NCI-H510A (cell line): ENCODE measurements around the gene ATAD1.
"Not testable (repeated sequence)": the region's sequence is repeated elsewhere in the genome, so short reads cannot be mapped to it uniquely, and the experiment has no call there.

ENCODE experiments used
- DNase-seq: peaks from one replicate; lab custom pipeline; 2025; lab: John Stamatoyannopoulos, UW

ATAD1 gene

DNA sequence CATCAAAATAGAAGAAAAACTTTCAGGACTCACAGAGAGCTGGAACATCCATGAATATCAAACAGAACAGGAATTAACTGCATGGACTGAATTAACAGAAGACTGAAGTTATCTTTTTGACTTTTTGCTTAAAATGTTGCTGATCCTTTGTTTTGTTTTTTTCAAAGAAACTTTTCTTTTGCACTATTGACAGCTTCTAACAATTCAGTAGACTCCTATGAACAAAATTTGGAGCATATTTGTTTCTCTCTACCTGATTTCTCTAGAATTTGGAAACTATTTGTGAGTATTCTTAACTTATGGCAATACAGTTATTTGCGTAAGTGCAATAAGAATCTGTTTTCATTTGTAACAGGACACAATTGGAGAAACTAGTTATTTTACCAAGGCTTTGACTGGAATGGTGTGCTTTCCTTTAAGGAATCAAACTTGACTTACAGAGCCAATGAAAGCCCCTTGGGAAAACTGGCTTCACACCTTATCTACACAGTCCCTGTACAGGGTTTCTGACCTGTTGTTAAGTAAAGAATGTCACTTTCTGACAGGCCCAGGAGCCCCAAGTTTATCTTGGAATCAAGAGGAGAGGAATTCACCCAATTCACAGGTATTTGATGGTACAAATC lies 16.1 kb downstream of the ATAD1 start:
- DNase-seq = not testable (repeated sequence)

DNA sequence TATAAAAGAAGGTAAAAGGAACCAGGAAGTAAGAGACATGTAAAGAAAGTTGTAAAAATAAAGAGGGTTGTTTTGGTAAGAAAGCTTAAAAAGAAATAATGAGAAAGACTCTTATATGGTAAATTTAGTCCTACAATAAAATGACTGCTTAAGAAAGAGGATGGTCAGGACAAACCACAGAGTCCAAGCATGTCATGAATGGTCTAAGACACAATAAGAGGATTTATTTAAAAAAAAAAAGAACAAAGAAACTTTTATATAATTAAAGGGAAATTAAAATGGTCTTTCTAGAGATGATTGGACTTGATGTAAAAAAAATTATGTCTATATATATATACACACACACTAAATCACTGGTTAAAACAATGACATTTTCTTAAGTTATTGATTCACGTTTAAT lies 18.2 kb downstream of the ATAD1 start:
- DNase-seq = no peak

DNA sequence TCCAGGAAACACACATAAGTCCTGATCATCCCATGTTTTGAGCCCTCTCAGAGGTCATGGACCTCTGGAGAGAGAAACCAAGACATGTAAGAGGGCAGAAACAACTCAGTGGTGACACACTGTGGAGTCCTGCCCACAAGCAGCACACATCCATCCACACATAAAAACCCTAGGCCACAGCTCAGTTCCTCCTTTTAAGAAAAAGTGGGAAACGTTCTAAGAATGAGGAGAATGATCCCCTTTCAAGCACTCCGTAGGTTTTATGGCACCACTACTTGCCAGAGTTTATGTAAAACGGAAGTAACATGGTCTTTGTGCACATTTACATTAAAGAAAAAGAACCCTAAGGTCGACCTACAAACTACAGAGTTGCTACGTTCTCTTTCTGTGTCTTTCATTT lies 19.9 kb downstream of the ATAD1 start:
- DNase-seq = no peak

DNA sequence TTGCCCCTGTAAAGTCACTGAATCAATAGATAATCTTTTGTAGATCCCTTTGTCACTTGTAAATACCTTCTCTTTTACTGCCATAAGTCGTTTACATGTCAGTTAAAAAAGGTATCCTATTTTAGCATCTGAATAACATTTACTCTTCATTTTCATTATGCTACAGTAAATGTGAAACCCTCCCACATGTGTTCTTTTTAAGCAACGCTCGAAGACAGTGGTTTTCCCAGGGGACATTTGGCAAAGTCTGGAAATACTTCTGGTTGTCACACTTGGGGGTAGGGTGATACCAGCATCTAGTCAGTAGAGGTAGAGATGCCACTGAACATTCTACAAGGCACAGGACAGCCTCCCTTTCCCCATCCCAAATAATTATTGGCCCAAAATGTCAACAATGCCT lies 23.7 kb downstream of the ATAD1 start:
- no peak for DNase-seq

DNA sequence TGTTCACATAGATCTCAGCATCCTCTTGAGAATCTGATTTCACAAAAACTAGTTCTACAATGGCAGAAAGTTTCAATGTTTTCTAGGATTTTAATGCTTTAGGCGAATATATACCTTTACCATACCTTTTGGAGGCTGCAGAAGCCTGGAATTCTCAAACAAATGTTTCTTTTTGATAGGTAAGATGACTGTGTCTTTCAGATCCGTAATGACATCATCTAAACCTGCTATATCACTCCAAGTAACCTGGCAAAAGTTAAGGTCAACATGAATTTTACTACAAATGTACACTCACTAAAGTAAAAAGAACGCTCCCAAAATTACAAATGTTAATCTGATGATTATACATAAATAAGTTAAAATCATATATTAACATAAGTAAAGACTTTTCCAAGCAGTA lies 27.8 kb downstream of the ATAD1 start:
- DNase-seq = no peak

DNA sequence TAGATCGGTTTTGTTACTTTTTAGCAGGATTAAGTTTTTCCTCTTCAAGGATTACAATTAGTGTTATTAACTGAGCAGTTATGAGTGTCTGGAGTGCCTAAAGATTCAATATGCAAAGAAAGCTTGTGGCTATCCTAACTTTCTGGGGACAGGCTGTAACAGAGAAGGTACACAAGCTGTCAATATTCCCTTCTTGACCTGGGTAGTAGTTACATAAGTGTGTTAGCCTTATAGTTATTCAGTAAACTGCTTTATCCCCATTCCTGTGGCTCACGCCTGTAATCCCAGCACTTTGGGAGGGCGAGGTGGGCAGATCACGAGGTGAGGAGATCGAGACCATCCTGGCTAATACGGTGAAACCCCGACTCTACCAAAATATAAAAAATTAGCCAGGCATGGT lies 31.6 kb downstream of the ATAD1 start:
- DNase-seq = no peak

DNA sequence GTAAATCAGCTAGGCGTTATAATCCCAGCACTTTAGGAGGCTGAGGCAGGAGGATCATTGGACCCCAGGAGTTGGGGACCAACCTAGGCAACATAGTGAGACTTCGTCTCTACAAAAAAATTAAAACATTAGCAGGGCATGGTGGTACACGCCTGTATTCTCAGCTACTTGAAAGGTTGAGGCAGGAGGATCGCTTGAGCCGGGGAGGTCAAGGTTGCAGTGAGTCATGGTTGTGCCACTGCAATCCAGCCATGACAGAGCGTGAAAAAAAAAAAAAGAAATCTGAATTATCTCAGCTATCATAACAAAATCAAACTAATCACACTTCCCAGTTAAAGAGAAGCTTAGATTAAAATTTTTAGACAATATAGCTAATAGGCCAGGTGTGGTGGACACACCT lies 35.3 kb downstream of the ATAD1 start:
- DNase-seq = no peak

DNA sequence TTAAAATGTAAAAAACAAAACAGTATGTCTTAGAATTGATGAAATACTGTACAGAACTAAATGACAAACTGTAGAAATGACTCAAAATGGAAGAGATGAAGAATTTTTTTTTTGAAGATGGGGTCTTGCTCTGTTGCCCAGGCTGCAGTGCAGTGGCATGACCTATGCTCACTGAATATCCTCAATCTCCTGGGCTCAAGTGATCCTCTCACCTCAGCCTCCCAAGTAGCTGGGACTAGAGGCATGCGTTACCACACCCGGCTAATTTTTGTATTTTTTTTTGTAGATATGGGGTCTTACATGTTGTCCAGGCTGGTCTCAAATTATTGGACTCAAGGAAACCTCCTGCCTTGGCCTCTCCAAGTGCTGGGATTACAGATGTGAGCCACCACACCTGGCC lies 36.5 kb downstream of the ATAD1 start:
- DNase-seq = no peak

DNA sequence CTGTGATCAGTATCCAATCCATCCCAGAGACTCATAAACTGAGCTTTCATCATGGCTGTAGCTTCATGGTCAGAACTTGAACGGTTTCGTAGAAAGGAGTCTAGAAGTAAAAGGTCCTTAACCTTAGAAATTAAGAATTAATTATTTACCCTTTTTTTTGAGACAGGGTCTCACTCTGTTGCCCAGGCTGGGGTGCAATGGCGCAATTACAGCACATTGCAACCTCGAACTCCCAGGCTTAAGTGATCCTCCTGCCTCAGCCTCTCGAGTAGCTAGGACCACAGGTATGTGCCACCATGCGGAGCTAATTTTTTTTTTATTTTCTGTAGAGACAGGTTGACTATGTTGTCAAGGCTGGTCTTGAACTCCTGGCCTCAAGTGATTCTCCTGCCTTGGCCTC lies 41.7 kb downstream of the ATAD1 start:
- DNase-seq = no peak

DNA sequence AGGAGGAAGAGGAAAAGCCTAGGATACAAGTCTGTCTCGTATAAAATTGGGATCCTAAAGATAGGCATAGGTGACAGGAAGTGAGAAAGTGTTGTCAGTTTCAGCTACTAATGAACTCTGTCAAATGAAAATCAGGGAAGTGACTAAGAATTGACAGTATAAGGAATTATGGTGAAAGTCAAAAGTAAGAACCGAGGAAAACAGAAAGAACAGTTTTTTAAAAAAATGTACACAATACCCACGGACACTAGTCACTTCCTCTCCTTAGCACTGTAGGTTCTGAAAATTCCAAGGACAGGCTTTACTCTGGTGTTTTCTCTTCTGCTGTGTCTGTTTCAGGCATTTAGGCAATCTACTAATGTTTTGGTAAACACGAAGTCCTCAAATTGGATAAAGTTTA lies 42.3 kb downstream of the ATAD1 start:
- DNase-seq = no peak

DNA sequence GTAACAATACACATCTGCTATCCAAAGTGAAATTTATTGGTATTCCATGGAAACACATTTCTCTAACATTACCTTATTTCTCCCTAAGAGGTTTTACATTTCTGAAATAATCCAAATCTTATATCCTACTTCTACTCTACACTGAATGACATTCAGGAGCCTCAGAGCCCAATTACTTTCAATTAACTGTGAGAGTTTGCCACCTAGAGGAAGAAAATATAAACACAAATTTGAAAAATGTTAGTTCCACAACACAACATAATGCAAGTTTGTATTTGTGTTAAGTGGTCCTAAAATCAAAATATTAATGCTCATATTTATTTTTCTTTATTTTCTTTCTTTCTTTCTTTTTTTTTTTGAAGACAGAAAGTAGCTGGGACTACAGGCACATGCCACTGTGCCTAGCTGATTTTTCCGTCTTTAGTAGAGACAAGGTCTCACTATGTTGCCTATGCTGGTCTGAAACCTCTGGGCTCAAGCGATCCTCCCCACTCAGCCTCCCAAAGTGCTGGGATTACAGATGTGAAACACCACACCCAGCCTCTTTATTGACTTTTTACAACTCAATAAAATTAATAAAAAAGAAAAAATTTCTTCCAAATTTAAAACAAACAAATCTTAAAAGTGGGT lies 46.0 kb downstream of the ATAD1 start:
- no peak for DNase-seq

DNA sequence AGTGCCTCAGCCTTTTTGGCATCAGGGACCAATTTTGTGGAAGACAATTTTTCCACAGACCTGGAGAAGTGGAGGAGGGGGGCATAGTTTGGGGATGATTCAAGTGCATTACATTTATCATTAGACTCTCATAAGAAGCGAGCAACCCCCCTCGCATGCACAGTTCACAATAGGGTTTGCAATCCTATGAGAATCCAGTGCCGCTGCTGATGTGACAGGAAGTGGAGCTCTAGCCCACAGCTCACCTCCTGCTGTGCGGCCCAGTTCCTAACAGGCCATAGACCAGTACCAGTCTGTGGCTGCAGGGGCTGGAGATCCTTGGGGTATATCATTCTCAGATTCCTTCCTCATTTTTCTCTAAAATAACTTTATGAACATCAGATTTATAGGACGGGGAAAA lies 50.8 kb downstream of the ATAD1 start:
- no peak for DNase-seq

DNA sequence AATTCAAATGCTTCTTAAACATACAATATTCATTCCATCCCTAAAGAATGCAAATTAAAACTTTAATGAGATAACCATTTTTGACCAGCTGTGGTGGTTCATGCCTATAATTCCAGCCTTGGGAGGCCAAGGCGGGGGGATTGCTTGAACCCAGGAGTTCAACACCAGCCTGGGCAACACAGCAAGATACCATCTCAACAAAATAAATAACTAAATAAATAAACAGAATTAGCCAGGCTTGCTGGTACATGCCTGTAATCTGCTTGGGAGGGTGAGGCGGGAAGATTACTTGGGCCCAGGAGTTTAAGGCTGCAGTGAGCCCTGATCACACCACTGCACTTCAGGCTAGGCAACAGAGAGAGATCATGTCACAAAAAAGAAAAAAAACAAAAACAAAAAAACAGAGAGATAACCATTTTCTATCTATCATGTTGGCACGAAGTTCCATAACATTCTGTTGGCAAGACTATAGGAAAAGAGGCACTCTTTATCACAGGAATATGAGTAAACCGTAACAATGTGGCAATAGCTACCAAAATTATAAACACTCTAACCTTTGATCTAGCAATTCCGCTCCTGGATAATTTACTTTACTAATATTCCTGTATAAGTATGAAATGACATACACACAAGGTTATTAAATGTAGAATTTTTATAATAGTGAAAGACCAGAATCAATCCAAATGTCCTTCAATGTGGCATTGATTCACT lies 52.2 kb downstream of the ATAD1 start:
- no peak for DNase-seq

DNA sequence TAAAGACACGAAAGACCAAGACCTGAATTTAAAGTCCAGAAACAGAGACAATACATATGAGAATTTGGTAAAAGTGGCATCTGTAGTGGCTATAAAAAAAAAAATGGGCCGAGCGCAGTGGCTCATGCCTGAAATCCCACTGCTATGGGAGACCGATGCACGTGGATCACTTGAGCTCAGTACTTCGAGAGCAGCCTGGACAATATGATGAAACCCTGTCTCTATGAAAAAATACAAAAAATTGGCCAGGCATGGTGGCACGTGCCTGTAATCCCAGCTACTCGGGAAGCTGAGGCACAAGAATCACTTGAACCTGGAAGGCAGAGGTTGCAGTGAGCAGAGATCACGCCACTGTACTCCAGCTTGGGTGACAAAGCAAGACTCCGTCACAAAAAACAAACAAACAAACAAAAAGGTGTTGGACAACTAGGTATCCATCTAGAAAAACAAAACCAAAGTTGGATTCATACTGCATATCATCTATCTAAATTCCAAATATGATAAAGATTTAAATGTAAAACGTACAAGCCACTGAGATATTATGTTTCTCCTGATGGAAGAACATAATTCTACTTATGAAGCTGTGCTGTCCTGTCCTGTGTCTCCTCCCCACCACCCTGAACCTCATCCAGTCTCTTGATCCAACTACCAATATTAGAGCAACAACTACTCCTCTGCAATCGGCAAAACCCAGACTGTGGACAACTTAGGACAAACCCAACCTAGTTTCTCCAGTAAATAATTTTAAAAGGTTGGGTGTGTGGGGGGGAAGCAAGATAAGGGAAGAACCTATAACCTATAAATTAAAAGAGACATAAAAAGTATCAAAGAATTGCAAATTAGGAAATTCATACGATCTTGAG lies 53.7 kb downstream of the ATAD1 start:
- DNase-seq = no peak

DNA sequence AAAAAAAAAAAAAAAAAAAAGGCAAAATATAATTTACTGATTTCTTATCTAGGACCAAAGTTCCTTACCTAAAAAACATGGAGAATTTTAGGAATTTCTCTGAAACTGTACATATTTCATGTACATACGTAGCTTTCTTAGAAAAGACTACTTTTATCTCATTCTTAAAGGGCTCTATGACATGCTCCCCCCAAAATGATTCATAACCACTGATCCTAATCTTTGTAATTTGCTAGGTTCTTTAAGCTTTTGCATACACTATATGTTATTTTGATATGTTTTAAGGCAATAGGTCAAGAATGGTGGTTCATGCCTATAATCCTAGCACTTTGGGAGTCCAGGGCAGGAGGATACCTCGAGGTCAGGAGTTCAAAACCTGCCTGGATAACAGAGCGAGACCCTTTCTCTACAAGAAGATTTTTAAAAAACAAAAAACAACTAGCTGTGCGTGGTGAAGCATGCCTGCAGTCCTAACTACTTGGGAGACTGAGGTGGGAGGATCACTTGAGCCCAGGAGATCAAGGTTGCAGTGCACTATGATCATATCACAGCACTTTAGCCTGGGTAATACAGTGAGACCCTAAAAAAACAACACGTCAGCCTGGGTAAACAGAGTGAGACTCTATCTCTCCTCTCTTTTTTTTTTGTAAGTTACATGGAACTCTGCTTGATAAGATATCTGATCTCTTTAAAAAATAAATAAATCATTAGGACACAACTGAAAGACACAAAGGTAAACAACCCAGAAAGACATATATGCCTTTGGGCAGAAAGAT lies 54.8 kb downstream of the ATAD1 start:
- DNase-seq = no peak

DNA sequence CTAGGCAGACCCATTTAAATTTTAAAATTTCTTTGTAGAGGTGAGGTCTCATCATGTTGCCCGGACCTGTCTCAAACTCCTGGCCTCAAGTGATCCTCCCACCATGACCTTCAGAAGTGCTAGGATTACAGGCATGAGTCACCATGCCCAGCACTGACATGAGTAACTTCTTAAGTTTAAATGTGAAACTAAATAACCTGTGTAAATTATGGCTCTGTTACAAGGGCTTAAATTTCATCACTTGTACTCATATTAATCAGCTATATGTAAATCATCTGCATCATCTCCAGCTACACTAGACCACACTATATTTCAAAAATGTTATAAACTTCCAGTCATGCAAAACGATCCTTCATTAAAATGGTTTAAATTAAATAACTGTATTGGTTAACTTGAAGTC lies 56.1 kb downstream of the ATAD1 start:
- DNase-seq = no peak

DNA sequence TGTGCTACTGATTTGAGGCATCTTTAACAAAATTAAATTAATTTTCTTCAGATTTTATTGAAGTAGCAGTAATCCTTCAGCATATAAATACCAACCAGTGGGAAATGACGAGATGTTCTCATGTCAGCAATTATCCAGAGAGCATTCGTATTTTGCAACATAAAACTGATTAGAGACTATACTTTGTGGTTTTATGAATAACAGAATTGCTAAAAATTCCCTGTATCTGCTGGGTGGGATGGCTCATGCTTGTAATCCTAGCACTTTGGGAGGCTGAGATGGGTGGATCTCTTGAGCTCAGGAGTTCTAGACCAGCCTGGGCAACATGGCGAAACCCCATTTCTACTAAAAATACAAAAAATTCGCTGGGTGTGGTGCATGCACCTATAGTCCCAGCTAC lies 56.9 kb downstream of the ATAD1 start:
- no peak for DNase-seq

DNA sequence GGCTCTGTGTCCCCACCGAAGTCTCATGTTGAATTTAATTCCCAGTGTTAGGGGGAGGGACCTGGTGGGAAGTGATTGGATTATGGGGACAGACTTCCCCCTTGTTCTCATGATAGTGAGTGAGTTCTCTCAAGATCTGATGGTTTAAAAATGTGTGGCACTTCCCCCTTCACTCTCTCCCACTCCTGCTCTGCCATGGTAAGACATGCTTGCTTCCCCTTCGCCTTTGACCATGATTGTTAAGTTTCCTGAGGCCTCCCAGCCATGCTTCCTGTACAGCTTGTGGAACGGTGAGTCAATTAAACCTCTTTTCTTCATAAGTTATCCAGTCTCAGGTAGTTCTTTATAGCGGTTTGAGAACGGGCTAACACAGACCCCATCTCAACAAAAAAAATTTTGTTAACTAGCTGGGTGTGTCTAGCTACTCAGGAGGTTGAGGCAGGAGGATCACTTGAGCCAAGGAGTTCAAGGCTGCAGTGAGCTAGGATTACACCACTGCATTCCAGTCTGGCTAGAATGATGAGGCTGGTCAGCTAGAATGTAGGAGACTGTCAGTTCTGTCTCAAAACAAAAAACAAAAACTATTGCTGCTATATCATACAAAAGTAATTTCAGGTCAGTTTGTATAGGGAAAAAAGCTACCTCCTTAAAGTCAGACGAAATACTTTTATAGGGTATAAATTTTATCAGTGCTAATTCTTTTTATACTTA lies 57.7 kb downstream of the ATAD1 start:
- no peak for DNase-seq

DNA sequence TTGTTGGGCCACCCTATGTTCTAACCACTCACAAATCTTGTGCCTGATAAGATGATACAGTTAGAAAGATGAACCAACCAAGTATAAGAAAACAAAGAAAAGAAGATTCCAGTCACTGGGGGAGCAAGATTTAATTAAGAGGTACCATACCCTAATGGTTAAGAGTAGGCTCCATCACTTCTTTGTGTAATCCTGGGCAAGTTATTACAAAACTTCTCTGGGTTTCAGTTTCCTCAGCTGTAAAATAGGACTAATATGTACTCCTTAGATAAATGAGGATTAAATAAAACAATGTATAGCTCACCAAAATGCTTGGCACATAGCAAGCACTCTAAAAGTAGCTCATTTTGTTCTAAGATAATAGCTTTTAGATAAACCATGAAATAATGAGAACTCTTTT lies 58.5 kb downstream of the ATAD1 start:
- no peak for DNase-seq

DNA sequence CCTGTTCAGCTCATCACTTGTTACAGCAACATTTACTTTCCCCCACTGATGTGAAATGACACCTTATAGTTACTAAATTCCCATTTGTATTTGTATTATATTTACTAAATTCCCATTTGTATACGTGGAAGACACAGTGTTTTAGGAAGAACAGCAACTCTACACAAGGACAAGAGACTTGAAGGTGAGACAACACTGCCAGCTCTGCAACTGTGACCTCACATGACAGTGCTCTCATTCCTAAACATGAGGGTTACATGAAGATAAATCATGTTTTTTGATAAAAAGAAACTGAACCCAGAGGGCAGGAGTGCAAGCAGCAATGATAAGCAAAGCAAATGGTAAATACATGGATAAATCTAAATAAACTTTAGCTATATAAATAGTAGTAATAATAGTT lies 60.3 kb downstream of the ATAD1 start:
- no peak for DNase-seq
